Smooth muscle cell (in vitro differentiated cells): Measurements from ENCODE around the gene CD59. TPM values are rescaled to one million over a fixed set of nuclear protein-coding genes. Genes with fewer than 3 reads are reported as not detected.
A peak's percentile ranks its signal among the peaks of the same experiment; 100 is the strongest.
"Not testable (repeated sequence)": the region's sequence is repeated elsewhere in the genome, so short reads cannot be mapped to it uniquely, and the experiment has no call there.

Experiments used
- DNase-seq: peaks from one replicate; lab custom pipeline; 2025; ENCODE audit not compliant: unreplicated experiment; lab: John Stamatoyannopoulos, UW
- H2AFZ ChIP-seq: fragments of 200-600 bp; sonication (generic); 2 replicates; pipeline ENCODE4 v1.6.0; 2016; ENCODE audit warnings: antibody characterized with exemption, low read depth, mild to moderate bottlenecking
- H3F3A ChIP-seq: fragments of 200-600 bp; sonication (generic); 2 replicates; pipeline ENCODE4 v1.6.0; 2017; ENCODE audit warnings: antibody characterized with exemption, low read depth
- H3K27ac ChIP-seq: fragments of 200-600 bp; sonication (generic); 2 replicates; pipeline ENCODE4 v1.5.1; 2016; ENCODE audit warnings: low read depth, mild to moderate bottlenecking
- H3K27me3 ChIP-seq: fragments of 200-600 bp; sonication (generic); 2 replicates; pipeline ENCODE4 v1.6.1; 2016; ENCODE audit warnings: low read depth, mild to moderate bottlenecking
- H3K36me3 ChIP-seq: fragments of 200-600 bp; sonication (generic); 2 replicates; pipeline ENCODE4 v1.5.1; 2016; ENCODE audit warnings: low read depth
- H3K4me1 ChIP-seq: fragments of 200-600 bp; sonication (generic); 2 replicates; pipeline ENCODE4 v1.5.1; 2016; ENCODE audit warnings: low read depth
- H3K4me2 ChIP-seq: fragments of 200-600 bp; sonication (generic); 2 replicates; pipeline ENCODE4 v1.6.0; 2016; ENCODE audit warnings: mild to moderate bottlenecking
- H3K4me3 ChIP-seq: fragments of 200-600 bp; sonication (generic); 2 replicates; pipeline ENCODE4 v1.5.1; 2016; ENCODE audit warnings: mild to moderate bottlenecking
- H3K79me2 ChIP-seq: fragments of 200-600 bp; sonication (generic); 2 replicates; pipeline ENCODE4 v1.6.0; 2016; ENCODE audit warnings: low read depth, mild to moderate bottlenecking
- H3K9ac ChIP-seq: fragments of 200-600 bp; sonication (generic); 2 replicates; pipeline ENCODE4 v1.6.0; 2016; ENCODE audit warnings: low read depth
- H3K9me3 ChIP-seq: fragments of 200-600 bp; sonication (generic); replicated peaks from 2 replicates; pipeline ENCODE4 v1.5.1; 2016; ENCODE audit warnings: low read depth
- H4K20me1 ChIP-seq: fragments of 200-600 bp; sonication (generic); 2 replicates; pipeline ENCODE4 v1.6.0; 2016; ENCODE audit warnings: low read depth
- CTCF ChIP-seq: fragments of 200-600 bp; sonication (generic); IDR thresholded peaks from 2 replicates; pipeline ENCODE4 v1.5.1; 2017; ENCODE audit warnings: borderline replicate concordance, mild to moderate bottlenecking, antibody characterized with exemption; ENCODE audit not compliant: insufficient read depth, poor library complexity, severe bottlenecking
- WGBS: methylation state at CpG from one replicate; pipeline ENCODE4 v1.1.7; 2016; ENCODE audit warnings: low lambda C conversion rate; 5-methylcytosine and 5-hydroxymethylcytosine counted together
- polyA plus RNA-seq: library from polyadenylated mRNA; unstranded; fragments of >200 nt; fragmentation: Nextera tagmentation; extraction: Ambion mirVana; gene quantifications from 2 replicates; pipeline ENCODE4 v1.2.1, GENCODE V29; 2016
- total RNA-seq: library from RNA; depleted of rRNA; stranded (reverse); fragments of >200 nt; gene quantifications from 2 replicates; pipeline ENCODE4 v1.2.3, GENCODE V29; 2014

Gene CD59
- total and polyA plus RNA-seq, 2 experiments from 2014 or later: 291 to 563 TPM

DNA sequence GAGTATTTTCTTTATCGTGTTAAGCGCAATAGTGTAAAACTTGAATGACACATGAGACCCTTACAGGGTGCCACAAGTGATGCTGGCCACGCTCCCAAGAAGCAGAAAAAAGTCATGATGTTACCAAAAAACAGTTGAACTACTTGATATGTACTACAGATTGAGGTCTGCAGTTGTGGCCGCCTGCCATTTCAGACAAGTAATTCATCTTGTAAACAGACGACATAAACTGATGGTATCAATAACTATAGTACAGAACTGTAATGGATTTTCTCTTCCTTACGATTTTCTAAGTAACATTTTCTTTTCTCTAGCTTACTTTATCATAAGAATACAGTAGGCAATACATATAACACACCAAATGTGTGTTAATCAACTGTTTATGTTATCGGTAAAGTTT, 5.5 kb downstream of the CD59 start:
- peaks cover 100% of the 10 kb centered on the region for H3K79me2 ChIP-seq
- H3F3A ChIP-seq: no peaks in the 10 kb centered on the region
- H3K9me3 ChIP-seq: no peaks in the 10 kb centered on the region
- H3K27me3 ChIP-seq: no peaks in the 10 kb centered on the region
- H3K4me3 ChIP-seq: no peak overlapping the region
- no peak for TF ChIP-seq CTCF
- H3K27ac ChIP-seq: no peak overlapping the region
- H2AFZ ChIP-seq: no peak overlapping the region
- peaks cover 77% of the 10 kb centered on the region for H4K20me1 ChIP-seq
- 91% methylated on average over 7 of the region's 7 CpGs for WGBS
- H3K36me3 ChIP-seq: no peaks in the 10 kb centered on the region
- no peak overlapping the region for H3K4me2 ChIP-seq
- H3K9ac ChIP-seq: no peak overlapping the region
- no peak for DNase-seq
- peaks cover 7% of the 10 kb centered on the region for H3K4me1 ChIP-seq

- not testable (repeated sequence) for H2AFZ ChIP-seq, H3K36me3 ChIP-seq, H3K27me3 ChIP-seq, DNase-seq, H3K27ac ChIP-seq, H3K4me3 ChIP-seq, H3K4me2 ChIP-seq, H3K4me1 ChIP-seq, H3K9me3 ChIP-seq, H3K9ac ChIP-seq, H3F3A ChIP-seq
- H4K20me1 ChIP-seq: peaks cover 71% of the 10 kb centered on the region
- WGBS: 83% methylated on average over 5 of the region's 5 CpGs
- peaks cover 100% of the 10 kb centered on the region for H3K79me2 ChIP-seq
Measured at GRCh38 chr11:33729072-33729664, 7.1 kb downstream of the CD59 start.

GRCh38 chr11:33727539-33727938, 8.7 kb downstream of the CD59 start:
- H3K4me3 ChIP-seq, H3K27ac ChIP-seq, DNase-seq, H3K9me3 ChIP-seq, H3K9ac ChIP-seq, H3K36me3 ChIP-seq, H3K27me3 ChIP-seq, H2AFZ ChIP-seq, H3K4me2 ChIP-seq: not testable (repeated sequence)
- Histone ChIP-seq H3F3A (peaks cover 16% of the 10 kb centered on the region), H4K20me1 (peaks cover 55% of the 10 kb centered on the region), H3K79me2 (peaks cover 91% of the 10 kb centered on the region), H3K4me1 (peaks cover 21% of the 10 kb centered on the region)
- 24% methylated on average over 1 of the region's 1 CpG for WGBS

- Histone ChIP-seq H2AFZ (no peak overlapping the region), H3K36me3 (no peaks in the 10 kb centered on the region), H3K9me3 (no peaks in the 10 kb centered on the region), H3K9ac (no peak overlapping the region), H3K27me3 (no peaks in the 10 kb centered on the region), H3K4me3 (no peak overlapping the region), H3K4me1 (peaks cover 21% of the 10 kb centered on the region), H3F3A (peaks cover 35% of the 10 kb centered on the region), H4K20me1 (peaks cover 40% of the 10 kb centered on the region), H3K79me2 (peaks cover 74% of the 10 kb centered on the region), H3K27ac (peak overlapping the region; percentile 98), H3K4me2 (no peak overlapping the region)
- 95% methylated on average over 5 of the region's 5 CpGs for WGBS
- no peak for DNase-seq
- TF ChIP-seq CTCF: no peak
Measured at GRCh38 chr11:33725496-33725895, 10.7 kb downstream of the CD59 start.

DNA sequence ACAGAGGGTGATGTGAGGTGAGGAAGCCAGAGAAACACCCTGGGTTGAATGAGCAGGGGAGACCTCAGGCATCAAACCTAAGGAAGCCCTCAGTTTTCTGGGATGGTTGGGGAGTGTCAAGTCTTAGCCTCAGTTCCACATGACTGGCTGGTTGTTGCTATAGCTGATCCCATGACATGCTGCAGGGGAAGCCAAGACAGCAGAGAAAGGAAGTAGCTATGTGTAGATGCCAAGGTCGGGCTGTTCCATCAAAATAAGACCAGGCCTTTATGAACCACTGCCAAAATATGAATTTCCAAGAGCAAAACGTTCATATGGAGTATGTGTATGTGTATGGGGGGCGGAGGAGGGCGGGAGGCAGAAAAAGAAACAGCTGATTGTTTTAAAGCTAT, 11.6 kb downstream of the CD59 start:
- H3K27ac ChIP-seq: peak overlapping the region; percentile 98
- H3K4me2 ChIP-seq: peak overlapping the region; percentile 68
- peak overlapping the region; percentile 83 for H3K9ac ChIP-seq
- no peaks in the 10 kb centered on the region for H3K36me3 ChIP-seq
- no peaks in the 10 kb centered on the region for H3K27me3 ChIP-seq
- WGBS: 89% methylated on average over 4 of the region's 4 CpGs
- H2AFZ ChIP-seq: no peak overlapping the region
- TF ChIP-seq CTCF: no peak
- peaks cover 72% of the 10 kb centered on the region for H3K79me2 ChIP-seq
- peaks cover 36% of the 10 kb centered on the region for H3F3A ChIP-seq
- H3K9me3 ChIP-seq: no peaks in the 10 kb centered on the region
- H4K20me1 ChIP-seq: peaks cover 37% of the 10 kb centered on the region
- DNase-seq: no peak
- H3K4me1 ChIP-seq: peaks cover 21% of the 10 kb centered on the region
- H3K4me3 ChIP-seq: no peak overlapping the region
